GM20000 (cell line): ENCODE data around the gene ELL2.
"Not testable (repeated sequence)": the region's sequence is repeated elsewhere in the genome, so short reads cannot be mapped to it uniquely, and the experiment has no call there.

Source experiments
- DNase-seq: peaks from one replicate; pipeline ENCODE4 v3.0.0; 2012; ENCODE audit warnings: low spot score
- CTCF ChIP-seq: IDR thresholded peaks from 2 replicates; pipeline ENCODE4 v1.5.1; 2012; ENCODE audit warnings: mild to moderate bottlenecking, control low read depth; ENCODE audit errors: extremely low read depth, missing control alignments

The ELL2 gene

GRCh38 chr5:95928724-95929253, 32.9 kb downstream of the ELL2 start:
- TF ChIP-seq CTCF: no peak

GRCh38 chr5:95927927-95928723, 33.5 kb downstream of the ELL2 start:
- no peak for TF ChIP-seq CTCF
- peak; percentile 27 for DNase-seq

More at GRCh38 chr5:95928724-95929253, 32.9 kb downstream of the ELL2 start:
- DNase-seq: no peak

DNA sequence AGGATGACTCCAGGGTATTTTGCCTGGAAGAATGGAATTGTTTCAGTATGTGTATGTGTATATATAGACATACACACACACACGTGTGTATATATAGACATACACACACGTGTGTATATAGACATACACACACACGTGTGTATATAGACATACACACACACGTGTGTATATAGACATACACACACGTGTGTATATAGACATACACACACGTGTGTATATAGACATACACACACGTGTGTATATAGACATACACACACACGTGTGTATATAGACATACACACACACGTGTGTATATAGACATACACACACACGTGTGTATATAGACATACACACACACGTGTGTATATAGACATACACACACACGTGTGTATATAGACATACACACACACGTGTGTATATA, 34.4 kb downstream of the ELL2 start:
- not testable (repeated sequence) for DNase-seq

DNA sequence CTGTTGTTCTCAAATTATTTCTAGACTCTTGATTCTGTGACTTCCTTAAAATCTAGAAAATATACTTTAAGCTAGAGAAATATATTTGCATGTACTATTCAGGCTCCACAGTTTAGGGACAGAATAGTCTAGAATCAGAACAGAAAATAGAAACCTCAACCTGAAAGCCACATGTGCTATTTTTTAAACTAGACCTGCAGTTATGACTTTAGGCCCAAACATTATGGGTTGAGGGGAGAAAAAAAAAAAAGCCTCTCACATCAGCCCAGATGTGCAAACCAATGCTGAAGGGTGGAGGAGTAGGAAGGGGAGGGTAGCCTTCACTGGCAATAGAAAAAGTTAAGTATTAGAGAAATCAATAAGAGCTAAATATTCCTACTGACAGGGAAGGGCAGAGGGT, 35.7 kb downstream of the ELL2 start:
- peak; percentile 14 for DNase-seq
- no peak for TF ChIP-seq CTCF

DNA sequence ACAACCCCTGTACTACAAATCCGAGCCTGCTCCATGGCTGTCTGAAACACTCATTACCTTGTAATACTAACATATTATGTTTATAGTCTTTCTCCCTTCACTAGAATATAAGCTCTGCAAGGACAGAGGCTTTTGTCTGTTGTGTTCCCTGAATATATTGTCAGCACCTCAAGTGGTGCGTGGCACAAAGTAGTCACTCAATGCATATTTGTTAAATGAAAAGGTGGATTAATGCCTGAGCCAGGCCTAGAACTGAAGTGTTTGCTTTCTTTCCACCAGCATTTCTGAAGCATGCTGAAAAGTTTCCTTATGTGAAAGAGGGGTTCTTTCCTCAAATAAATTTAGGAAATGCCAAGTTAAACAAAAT, 36.3 kb downstream of the ELL2 start:
- no peak for TF ChIP-seq CTCF
- no peak for DNase-seq

DNA sequence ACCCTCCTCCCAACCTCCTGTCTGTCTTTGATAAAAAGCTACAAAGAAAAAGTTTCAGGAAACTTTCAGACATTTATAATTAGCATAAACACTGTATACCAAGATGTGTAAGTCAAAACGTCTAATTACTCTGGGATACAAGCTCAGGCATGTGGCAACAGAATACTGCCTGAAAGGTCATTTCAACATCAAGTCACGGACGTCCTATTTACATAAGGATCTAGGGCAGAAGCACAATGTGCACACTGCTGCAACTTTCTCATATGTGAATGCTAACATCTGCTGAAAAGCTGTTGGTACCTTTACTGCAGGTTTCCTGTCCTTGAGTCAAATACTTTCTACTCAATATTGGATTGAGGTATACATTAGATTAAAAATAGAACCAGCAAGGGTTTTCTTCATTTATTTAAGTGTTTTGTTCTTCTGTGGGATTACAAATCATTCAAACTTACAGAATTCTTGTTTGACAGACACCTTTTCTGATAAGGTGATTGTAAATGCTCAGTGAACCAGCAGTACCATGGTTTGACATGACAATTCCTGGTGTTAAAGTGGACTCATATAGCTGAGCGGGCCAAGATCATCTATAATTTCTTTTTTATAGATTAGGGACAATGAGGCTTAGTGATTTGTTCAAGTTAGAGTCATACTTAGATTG, 36.8 kb downstream of the ELL2 start:
- TF ChIP-seq CTCF: no peak
- DNase-seq: no peak

DNA sequence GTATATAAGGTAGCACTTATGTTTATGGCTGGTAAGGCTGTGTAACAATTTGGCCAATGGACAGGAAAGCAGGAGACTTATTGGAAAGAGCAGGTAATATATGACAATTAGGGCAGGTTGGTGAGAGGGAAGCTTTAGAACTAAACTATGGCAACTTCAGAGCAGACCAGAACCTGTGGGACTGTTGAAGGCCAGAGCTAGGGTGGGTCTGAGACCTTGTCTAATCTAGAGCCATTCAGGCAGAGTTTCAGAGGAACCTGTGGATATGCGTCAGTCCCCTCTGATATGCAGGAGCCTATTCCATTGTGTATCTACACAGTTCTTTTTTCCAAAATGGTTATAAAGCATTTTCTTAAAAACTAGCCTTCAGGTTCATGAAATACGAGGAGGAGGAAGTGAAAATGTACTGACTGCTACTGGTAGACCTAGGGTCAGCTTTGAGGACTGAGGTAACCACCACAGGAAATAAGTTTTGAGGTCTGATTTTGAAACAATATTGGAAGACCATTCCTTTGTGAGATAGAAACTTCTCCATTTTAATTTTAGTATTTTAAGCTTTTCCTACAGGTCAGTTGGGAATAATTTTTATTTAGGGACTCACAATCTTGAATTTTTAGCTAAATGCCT, 37.6 kb downstream of the ELL2 start:
- DNase-seq: peak; percentile 14

More for the DNA sequence above, 37.6 kb downstream of the ELL2 start:
- TF ChIP-seq CTCF: no peak
